Chondrocyte (in vitro differentiated cells): Measurements from ENCODE around the gene WAPL. TPM values are rescaled to one million over a fixed set of nuclear protein-coding genes. Genes with fewer than 3 reads are reported as not detected.
A peak's percentile ranks its signal among the peaks of the same experiment; 100 is the strongest.

Source experiments
- DNase-seq: peaks from one replicate; pipeline ENCODE4 v3.0.0; 2021; ENCODE audit warnings: mixed read lengths, low spot score
- H3K27ac Mint-ChIP-seq: one replicate; pipeline ENCODE4 v1.8.0; 2021; ENCODE audit warnings: mild to moderate bottlenecking, moderate library complexity, mixed read lengths; ENCODE audit not compliant: unreplicated experiment
- H3K27me3 Mint-ChIP-seq: 2 replicates; pipeline ENCODE4 v1.8.0; 2021; ENCODE audit warnings: low read depth, mixed read lengths
- H3K36me3 Mint-ChIP-seq: 2 replicates; pipeline ENCODE4 v1.8.0; 2021; ENCODE audit warnings: low read depth, mixed read lengths
- H3K4me1 Mint-ChIP-seq: 2 replicates; pipeline ENCODE4 v1.8.0; 2021; ENCODE audit warnings: low read depth, mild to moderate bottlenecking, mixed read lengths
- H3K4me3 Mint-ChIP-seq: one replicate; pipeline ENCODE4 v1.8.0; 2021; ENCODE audit warnings: mild to moderate bottlenecking, moderate library complexity, mixed read lengths; ENCODE audit not compliant: unreplicated experiment
- H3K9me3 Mint-ChIP-seq: 2 replicates; pipeline ENCODE4 v1.8.0; 2021; ENCODE audit warnings: low read depth, mixed read lengths
- CTCF ChIP-seq: fragments of 200-600 bp; sonication (generic); IDR thresholded peaks from 2 replicates; pipeline ENCODE4 v1.5.0; 2021; ENCODE audit warnings: antibody characterized with exemption, mild to moderate bottlenecking, moderate library complexity
- total RNA-seq: library from RNA; stranded (reverse); gene quantifications from 3 replicates; pipeline ENCODE4 v1.2.1, GENCODE V29; 2021

The WAPL gene
- total RNA-seq, 1 donor from 2014 or later: 29.1 TPM

DNA sequence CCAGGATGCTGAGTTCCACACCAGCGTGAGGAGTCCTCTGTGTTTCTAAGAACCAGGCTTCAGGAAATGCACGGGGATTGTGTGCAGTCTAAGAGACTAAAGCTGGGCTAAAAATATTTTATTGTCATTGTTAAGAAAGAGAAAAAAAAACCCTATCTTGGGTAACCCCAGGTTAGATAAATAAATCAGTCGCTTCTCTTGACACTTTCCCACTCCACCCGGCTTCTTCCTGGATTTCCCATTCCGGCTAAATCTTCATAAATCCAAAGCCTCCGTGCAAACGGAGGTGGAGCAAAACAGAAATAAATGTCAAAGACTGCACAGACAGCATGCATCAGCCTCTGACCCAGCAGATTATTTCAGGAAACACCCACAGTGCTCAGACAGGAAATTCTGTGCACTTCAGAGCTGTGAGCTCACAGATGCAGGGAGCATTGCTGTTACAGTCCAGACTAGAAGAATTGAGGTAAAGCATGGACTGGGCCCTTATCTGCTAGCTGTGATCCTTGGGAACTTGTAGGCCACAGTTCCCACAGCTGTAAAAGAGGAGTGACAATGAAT lies 110.2 kb downstream of the WAPL start:
- H3K4me1 Mint-ChIP-seq: peaks cover 48% of the 10 kb centered on the region
- peaks cover 2% of the 10 kb centered on the region for H3K36me3 Mint-ChIP-seq
- H3K4me3 Mint-ChIP-seq: peak overlapping the region; percentile 49
- DNase-seq: no peak
- no peak for TF ChIP-seq CTCF
- peak overlapping the region; percentile 88 for H3K27ac Mint-ChIP-seq
- H3K27me3 Mint-ChIP-seq: no peaks in the 10 kb centered on the region
- peaks cover 7% of the 10 kb centered on the region for H3K9me3 Mint-ChIP-seq

DNA sequence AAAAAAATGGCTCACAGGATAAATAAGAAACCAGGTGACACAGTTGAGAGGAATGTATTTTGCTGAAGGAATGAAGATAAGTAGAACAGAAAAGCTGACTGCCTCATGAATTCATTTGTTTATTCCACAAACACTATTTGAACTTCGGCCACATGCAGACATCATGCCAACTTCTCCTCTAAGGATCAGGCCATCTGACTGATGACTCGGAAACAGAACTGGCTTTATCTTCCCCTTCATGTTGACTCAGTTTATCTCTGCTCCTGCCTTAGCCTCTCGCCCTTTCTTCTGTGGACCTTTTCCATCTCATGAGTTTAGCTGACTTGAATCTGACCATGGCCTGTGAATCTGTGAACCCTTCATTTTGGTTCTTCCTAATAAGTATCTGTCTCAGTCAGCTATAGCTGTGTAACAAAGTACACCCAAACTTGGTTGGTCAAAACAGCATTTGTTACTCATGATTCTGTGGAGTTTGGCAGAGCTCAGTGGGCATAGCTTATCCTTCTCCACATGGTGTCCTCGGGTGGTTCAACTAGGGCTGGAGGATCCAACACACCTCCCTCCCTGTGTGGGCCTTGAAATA lies 111.0 kb downstream of the WAPL start:
- no peak for TF ChIP-seq CTCF
- Mint-ChIP-seq H3K27me3 (no peaks in the 10 kb centered on the region), H3K36me3 (peaks cover 2% of the 10 kb centered on the region), H3K4me3 (no peak overlapping the region), H3K4me1 (peaks cover 43% of the 10 kb centered on the region), H3K27ac (peak overlapping the region; percentile 88), H3K9me3 (peaks cover 7% of the 10 kb centered on the region)
- no peak for DNase-seq

DNA sequence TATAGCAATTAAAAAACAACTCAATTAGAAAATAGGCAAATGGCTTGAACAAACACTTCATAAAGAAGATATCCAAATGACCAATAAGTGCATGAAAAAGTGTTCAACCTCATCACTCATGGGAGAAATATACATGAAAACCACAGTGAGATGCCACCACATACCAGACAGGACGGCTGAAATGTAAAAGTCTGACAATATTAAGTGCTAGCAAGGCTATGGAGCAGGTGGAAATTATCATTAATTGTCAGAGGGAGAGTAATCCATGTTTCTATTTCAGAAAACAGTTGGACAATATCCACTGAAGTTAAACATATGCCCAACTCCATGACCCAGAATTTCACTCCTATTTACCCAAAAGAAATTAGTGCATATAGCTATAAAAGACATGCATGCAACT lies 112.4 kb downstream of the WAPL start:
- Mint-ChIP-seq H3K36me3 (peaks cover 2% of the 10 kb centered on the region), H3K27ac (no peak overlapping the region), H3K27me3 (no peaks in the 10 kb centered on the region), H3K4me1 (peaks cover 35% of the 10 kb centered on the region), H3K4me3 (no peak overlapping the region), H3K9me3 (peaks cover 11% of the 10 kb centered on the region)
- no peak for DNase-seq
- no peak for TF ChIP-seq CTCF

GRCh38 chr10:86403183-86403797 lies 118.3 kb downstream of the WAPL start:
- no peak for TF ChIP-seq CTCF
- no peak overlapping the region for H3K27ac Mint-ChIP-seq
- H3K36me3 Mint-ChIP-seq: no peaks in the 10 kb centered on the region
- H3K9me3 Mint-ChIP-seq: peaks cover 3% of the 10 kb centered on the region
- DNase-seq: no peak
- no peaks in the 10 kb centered on the region for H3K27me3 Mint-ChIP-seq
- H3K4me3 Mint-ChIP-seq: no peak overlapping the region
- H3K4me1 Mint-ChIP-seq: peaks cover 27% of the 10 kb centered on the region

DNA sequence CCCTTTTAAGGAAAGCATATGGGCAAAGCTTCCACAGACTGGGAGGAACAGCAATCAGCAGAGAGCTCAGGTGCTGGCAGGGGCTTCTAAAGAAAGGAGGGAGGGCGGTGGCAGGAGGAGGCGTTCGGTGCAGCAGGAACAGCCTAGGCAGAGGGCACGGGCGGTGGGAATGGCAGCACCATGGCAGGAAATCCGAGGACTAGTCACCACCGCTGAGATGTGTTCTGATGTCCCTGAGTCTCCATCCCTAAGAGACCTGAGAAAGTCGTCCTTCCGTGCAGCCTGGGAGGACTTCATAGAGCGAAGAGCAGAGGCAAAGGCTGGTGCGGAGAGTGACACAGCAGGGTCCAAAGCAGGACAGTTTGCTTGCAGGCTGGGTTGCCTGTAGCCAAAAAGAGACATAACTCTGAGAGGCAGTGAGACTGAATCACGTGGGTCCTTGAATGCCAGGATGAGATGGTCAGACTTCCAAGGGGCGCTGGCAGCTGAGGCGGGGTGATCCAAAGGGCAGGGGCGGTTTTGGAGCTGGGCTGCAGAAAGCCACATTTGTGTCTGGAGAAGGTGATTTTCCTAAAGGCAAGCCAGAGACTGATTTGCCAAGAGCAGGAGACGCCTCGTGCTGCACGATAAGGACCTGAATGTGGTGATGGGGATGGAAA lies 119.2 kb downstream of the WAPL start:
- Mint-ChIP-seq H3K36me3 (no peaks in the 10 kb centered on the region), H3K9me3 (peaks cover 3% of the 10 kb centered on the region), H3K27me3 (no peaks in the 10 kb centered on the region), H3K4me1 (peaks cover 27% of the 10 kb centered on the region), H3K27ac (peak overlapping the region; percentile 46), H3K4me3 (peak overlapping the region; percentile 75)
- TF ChIP-seq CTCF: no peak
- no peak for DNase-seq
